Measurements from ENCODE around the gene TTC31.

DNA sequence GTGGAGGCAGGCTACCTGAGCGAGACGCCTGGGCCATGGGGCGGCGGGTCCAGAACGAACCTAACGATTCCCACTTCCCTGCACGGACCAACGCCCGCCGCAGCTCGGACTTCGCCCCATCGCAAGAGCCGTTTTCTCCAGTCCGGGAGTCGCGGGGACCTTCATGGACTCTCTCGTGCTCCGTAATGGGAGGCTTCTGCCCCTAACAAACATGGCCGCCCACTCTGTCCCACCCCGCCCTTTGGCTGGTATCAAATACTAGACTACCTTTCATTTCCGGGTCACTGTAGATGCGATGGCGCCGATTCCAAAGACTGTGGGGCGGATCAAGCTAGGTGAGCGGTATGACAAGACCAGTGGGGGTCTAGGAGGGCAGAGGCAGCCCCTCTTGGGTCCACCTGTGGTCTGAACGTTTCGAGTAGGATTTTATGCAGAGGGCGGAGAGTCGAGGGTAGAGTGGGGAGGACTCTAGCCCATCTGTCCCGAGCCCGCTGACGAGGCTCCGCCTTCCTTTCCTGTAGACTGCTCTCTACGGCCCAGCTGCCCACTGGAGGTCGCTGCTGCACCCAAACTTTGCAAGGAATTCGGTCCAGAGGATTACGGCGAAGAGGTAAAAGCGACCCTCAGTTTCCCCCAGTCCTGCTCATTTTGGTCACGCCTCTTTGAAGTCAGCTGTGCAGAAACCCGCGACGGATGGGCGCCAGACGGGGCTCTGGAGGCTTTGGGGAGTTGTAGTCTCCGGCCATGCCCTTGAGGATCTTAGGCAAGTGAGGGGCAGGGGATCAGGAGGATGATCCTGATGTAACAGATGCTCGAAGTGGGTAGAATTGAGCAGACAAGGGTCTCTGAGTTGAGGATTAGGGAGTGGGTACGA, at the start of gene TTC31, which contains the start of gene CCDC142:
- TF ChIP-seq, protein P1, sequence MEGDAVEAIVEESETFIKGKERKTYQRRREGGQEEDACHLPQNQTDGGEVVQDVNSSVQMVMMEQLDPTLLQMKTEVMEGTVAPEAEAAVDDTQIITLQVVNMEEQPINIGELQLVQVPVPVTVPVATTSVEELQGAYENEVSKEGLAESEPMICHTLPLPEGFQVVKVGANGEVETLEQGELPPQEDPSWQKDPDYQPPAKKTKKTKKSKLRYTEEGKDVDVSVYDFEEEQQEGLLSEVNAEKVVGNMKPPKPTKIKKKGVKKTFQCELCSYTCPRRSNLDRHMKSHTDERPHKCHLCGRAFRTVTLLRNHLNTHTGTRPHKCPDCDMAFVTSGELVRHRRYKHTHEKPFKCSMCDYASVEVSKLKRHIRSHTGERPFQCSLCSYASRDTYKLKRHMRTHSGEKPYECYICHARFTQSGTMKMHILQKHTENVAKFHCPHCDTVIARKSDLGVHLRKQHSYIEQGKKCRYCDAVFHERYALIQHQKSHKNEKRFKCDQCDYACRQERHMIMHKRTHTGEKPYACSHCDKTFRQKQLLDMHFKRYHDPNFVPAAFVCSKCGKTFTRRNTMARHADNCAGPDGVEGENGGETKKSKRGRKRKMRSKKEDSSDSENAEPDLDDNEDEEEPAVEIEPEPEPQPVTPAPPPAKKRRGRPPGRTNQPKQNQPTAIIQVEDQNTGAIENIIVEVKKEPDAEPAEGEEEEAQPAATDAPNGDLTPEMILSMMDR (IDR thresholded peaks at IDR 0.05), result peak; percentile 77 to 94 (median 89)
- peak in 3 of 4 donors; percentile 22 to 68 (median 27) for TF ChIP-seq POLR2A (IDR thresholded peaks at IDR 0.05)
- TF ChIP-seq EP300 (IDR thresholded peaks at IDR 0.05), result no peak
- TF ChIP-seq POLR2AphosphoS5 (IDR thresholded peaks at IDR 0.05), result peak; percentile 84 to 87
